BE2C (cell line): ENCODE results near the gene BSN.

ENCODE experiments used
- DNase-seq: peaks from one replicate; pipeline ENCODE4 v3.0.0-alpha.2; 2020
- H3K27me3 ChIP-seq: fragments of 250-450 bp; sonication (Bioruptor Pico); 2 replicates; pipeline ENCODE4 v1.5.1; 2020; ENCODE audit warnings: mild to moderate bottlenecking
- H3K36me3 ChIP-seq: fragments of 250-450 bp; sonication (Bioruptor Pico); 2 replicates; pipeline ENCODE4 v1.5.1; 2020; ENCODE audit warnings: mild to moderate bottlenecking
- H3K4me1 ChIP-seq: fragments of 250-450 bp; sonication (Bioruptor Pico); 2 replicates; pipeline ENCODE4 v1.5.1; 2020
- H3K4me3 ChIP-seq: 2 replicates; pipeline ENCODE4 v1.5.1; 2011; ENCODE audit warnings: low read depth, low read length
- H3K9me3 ChIP-seq: fragments of 250-450 bp; sonication (Bioruptor Pico); 2 replicates; pipeline ENCODE4 v1.5.1; 2020
- TF ChIP-seq, protein P1 (sequence below): IDR thresholded peaks from 2 replicates; pipeline ENCODE4 v1.5.1; 2012; ENCODE audit warnings: mild to moderate bottlenecking, low read depth, low read length

The BSN gene

DNA sequence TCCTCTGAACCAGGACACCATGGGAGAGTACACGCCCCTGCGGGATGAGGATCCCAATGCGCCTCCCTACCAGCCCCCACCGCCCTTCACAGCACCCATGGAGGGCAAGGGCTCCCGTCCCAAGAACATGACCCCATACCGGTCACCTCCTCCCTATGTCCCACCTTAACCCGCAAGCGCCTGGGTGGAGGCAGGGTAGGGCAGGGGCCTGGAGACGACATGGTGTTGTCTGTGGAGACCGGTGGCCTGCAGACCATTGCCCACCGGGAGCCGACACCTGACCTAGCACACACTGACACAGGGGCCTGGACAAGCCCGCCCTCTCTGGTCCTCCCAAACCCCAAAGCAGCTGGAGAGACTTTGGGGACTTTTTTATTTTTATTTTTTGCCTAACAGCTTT is 21.2 kb upstream of the BSN start:
- TF ChIP-seq, protein P1, sequence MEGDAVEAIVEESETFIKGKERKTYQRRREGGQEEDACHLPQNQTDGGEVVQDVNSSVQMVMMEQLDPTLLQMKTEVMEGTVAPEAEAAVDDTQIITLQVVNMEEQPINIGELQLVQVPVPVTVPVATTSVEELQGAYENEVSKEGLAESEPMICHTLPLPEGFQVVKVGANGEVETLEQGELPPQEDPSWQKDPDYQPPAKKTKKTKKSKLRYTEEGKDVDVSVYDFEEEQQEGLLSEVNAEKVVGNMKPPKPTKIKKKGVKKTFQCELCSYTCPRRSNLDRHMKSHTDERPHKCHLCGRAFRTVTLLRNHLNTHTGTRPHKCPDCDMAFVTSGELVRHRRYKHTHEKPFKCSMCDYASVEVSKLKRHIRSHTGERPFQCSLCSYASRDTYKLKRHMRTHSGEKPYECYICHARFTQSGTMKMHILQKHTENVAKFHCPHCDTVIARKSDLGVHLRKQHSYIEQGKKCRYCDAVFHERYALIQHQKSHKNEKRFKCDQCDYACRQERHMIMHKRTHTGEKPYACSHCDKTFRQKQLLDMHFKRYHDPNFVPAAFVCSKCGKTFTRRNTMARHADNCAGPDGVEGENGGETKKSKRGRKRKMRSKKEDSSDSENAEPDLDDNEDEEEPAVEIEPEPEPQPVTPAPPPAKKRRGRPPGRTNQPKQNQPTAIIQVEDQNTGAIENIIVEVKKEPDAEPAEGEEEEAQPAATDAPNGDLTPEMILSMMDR: no peak

DNA sequence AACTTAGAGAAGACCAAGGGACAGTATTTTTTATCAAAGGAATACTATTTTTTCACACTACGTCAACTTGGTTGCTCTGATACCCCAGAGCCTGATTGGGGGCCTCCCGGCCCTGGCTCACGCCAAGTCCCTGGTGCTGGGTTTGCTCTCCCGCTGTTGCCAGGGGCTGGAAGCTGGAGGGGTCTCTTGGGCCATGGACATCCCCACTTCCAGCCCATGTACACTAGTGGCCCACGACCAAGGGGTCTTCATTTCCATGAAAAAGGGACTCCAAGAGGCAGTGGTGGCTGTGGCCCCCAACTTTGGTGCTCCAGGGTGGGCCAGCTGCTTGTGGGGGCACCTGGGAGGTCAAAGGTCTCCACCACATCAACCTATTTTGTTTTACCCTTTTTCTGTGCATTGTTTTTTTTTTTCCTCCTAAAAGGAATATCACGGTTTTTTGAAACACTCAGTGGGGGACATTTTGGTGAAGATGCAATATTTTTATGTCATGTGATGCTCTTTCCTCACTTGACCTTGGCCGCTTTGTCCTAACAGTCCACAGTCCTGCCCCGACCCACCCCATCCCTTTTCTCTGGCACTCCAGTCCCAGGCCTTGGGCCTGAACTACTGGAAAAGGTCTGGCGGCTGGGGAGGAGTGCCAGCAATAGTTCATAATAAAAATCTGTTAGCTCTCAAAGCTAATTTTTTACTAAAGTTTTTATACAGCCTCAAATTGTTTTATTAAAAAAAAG is 20.3 kb upstream of the BSN start:
- DNase-seq: no peak
- TF ChIP-seq, protein P1: no peak
- Histone ChIP-seq H3K36me3 (peaks cover 4% of the 10 kb centered on the region; the same call in 1 of the 2 replicates), H3K27me3 (no peaks in the 10 kb centered on the region), H3K9me3 (no peaks in the 10 kb centered on the region), H3K4me1 (no peaks in the 10 kb centered on the region), H3K4me3 (no peak overlapping the region)

More for the DNA sequence above, 21.2 kb upstream of the BSN start:
- Histone ChIP-seq H3K27me3 (no peaks in the 10 kb centered on the region), H3K4me3 (no peak overlapping the region), H3K9me3 (no peaks in the 10 kb centered on the region), H3K4me1 (no peaks in the 10 kb centered on the region), H3K36me3 (peaks cover 4% of the 10 kb centered on the region; the same call in 1 of the 2 replicates)
- DNase-seq: no peak

DNA sequence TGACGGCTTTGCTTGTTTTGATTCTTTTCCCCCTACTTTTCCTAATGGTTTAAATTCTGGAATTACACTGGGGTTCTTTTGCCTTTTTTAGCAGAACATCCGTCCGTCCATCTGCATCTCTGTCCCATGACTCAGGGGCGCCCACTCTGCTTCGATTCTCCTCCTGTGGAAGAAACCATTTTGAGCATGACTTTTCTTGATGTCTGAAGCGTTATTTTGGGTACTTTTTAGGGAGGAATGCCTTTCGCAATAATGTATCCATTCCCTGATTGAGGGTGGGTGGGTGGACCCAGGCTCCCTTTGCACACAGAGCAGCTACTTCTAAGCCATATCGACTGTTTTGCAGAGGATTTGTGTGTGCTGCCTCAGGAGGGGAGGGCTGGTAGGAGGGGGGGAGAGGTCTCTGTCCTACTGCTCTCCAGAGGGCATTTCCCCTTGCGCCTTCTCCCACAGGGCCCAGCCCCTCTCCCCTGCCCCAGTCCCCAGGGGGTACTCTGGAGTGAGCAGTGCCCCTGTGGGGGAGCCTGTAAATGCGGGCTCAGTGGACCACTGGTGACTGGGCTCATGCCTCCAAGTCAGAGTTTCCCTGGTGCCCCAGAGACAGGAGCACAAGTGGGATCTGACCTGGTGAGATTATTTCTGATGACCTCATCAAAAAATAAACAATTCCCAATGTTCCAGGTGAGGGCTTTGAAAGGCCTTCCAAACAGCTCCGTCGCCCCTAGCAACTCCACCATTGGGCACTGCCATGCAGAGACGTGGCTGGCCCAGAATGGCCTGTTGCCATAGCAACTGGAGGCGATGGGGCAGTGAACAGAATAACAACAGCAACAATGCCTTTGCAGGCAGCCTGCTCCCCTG is 19.5 kb upstream of the BSN start:
- no peaks in the 10 kb centered on the region for H3K9me3 ChIP-seq
- H3K27me3 ChIP-seq: no peaks in the 10 kb centered on the region
- H3K4me1 ChIP-seq: no peaks in the 10 kb centered on the region
- no peak overlapping the region for H3K4me3 ChIP-seq
- DNase-seq: peak; percentile 12
- TF ChIP-seq, protein P1: no peak
- H3K36me3 ChIP-seq: peaks cover 4% of the 10 kb centered on the region; the same call in 1 of the 2 replicates

DNA sequence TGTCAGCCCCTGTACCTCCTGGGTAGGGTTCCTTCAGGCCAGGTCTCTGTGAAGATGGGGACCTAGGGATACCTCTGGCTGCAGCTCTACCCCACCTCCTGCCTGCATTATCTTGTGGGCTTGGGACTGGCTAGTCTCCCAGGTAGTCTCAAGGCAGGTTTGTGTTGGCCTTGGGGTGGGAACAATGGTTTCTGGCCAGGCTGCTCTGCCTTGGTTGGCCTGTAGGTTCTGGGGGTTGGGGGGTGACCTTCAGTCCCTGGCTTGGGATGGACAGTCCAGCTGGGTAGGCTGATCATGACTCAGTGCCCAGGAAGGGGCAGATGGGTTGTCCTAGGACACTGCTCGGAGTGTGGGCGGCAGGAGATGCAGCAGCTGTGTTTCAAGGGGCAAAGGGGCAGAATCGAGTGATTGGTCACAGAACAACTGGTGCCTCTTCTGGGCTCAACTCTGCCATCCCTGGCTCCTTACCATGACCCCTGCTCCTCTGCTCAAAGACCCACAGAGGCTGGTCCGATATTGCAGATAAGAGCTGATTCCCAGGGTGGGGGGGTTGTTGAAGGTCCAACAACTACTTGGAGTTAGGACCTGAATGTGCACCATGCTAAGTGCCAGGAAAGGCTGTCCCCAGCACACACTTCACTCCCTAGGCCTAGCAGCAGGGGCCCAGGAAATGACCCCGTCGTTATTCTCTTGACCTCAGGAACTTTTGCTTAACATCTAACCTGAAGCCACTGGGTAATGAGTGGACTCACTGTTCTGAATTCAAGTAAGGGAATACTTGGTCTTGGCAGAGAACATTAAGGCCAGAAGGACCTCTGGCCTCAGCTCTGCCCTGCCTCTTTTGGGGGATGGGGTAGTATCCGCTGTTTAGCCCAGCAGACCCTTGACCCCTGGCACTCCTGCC is 18.1 kb upstream of the BSN start:
- H3K9me3 ChIP-seq: no peaks in the 10 kb centered on the region
- H3K4me1 ChIP-seq: no peaks in the 10 kb centered on the region
- no peak for DNase-seq
- H3K4me3 ChIP-seq: no peak overlapping the region
- TF ChIP-seq, protein P1: no peak
- peaks cover 4% of the 10 kb centered on the region; the same call in 1 of the 2 replicates for H3K36me3 ChIP-seq
- no peaks in the 10 kb centered on the region for H3K27me3 ChIP-seq

DNA sequence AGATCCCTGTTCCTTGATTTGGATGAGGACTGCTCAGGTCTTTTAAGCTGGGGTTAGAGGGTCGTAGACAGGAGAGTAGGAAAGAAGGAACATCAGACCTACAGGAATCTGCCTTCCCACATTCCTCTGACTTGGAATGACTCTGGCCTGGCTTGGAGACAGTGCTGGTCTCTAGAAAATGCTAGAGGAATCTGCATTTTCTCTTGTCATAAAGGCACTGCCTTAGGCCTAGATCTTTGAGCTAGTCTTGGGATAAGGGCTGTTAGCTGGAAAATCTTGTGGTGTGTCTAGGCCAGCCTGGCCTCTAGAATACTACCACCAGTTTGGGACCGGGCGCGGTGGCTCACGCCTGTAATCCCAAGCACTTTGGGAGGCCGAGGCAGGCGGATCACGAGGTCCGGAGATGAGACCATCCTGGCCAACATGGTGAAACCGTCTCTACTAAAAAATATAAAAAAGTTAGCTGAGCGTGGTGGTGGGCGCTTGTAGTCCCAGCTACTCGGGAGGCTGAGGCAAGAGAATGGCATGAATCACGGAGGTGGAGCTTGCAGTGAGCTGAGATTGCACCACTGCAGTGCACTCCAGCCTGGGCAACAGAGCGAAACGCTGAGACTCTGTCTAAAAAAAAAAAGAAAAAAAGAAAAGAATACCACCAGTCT is 17.3 kb upstream of the BSN start:
- H3K4me3 ChIP-seq: no peak overlapping the region
- no peaks in the 10 kb centered on the region for H3K4me1 ChIP-seq
- TF ChIP-seq, protein P1: no peak
- H3K27me3 ChIP-seq: no peaks in the 10 kb centered on the region
- H3K9me3 ChIP-seq: no peaks in the 10 kb centered on the region
- no peaks in the 10 kb centered on the region for H3K36me3 ChIP-seq
- no peak for DNase-seq
